B cell (primary cell): ENCODE results near the gene GLIS2. TPM values are rescaled to one million over a fixed set of nuclear protein-coding genes. Genes with fewer than 3 reads are reported as not detected.

Source experiments
- ATAC-seq: fragments of 200-7000 bp; cut with Tn5 transposase; one replicate; pipeline ENCODE4 v1.10.0; 2021; ENCODE audit warnings: low read depth, mild to moderate bottlenecking, moderate number of reproducible peaks, moderate library complexity
- CTCF ChIA-PET: fragments of 350-600 bp; sonication (Branson Sonifier 250); formaldehyde crosslinking; loops from one replicate; lab custom pipeline; 2021; ENCODE audit warnings: antibody characterized with exemption, inconsistent platforms; lab: Charles Lee
- POLR2A ChIA-PET: fragments of 350-600 bp; sonication (Branson Sonifier 250); formaldehyde crosslinking; loops from one replicate; lab custom pipeline; 2021; ENCODE audit warnings: antibody characterized with exemption; lab: Charles Lee
- DNase-seq: peaks from one replicate; pipeline ENCODE4 v3.0.0; 2013
- H2AFZ ChIP-seq: 2 replicates; pipeline ENCODE4 v1.6.1; 2012; ENCODE audit warnings: mild to moderate bottlenecking, low read depth, low read length; ENCODE audit not compliant: insufficient read depth, poor library complexity, severe bottlenecking
- H3K27ac ChIP-seq, 2 donors: 1 replicate in 1 of 2; 2 replicates in 1 of 2; pipeline ENCODE4 v1.5.1; 2012 to 2013; ENCODE audit warnings: low read length in 2 of 2, mild to moderate bottlenecking in 2 of 2, moderate library complexity in 1 of 2
- H3K27me3 ChIP-seq, 4 experiments: fragments of 200-600 bp in 1 of 4; sonication (generic) in 1 of 4; replicated peaks in 1 of 4; 1 replicate in 2 of 4; 2 replicates in 2 of 4; pipeline versions ENCODE4 v1.6.1 to v1.7.0; 2013 to 2016; ENCODE audit warnings: low read length in 3 of 4, mild to moderate bottlenecking in 2 of 4, mixed read lengths in 1 of 4, moderate library complexity in 1 of 4; ENCODE audit not compliant: insufficient read depth in 4 of 4, control insufficient read depth in 3 of 4; ENCODE audit errors: control extremely low read depth in 1 of 4
- H3K36me3 ChIP-seq, 2 experiments: replicated peaks in 1 of 2; 1 replicate in 1 of 2; 2 replicates in 1 of 2; pipeline versions ENCODE4 v1.6.1 to v1.7.1; 2013; ENCODE audit warnings: low read length in 1 of 2; ENCODE audit not compliant: insufficient read depth in 2 of 2, control insufficient read depth in 1 of 2; ENCODE audit errors: control extremely low read depth in 1 of 2, extremely low read depth in 1 of 2
- H3K4me1 ChIP-seq, 2 donors: fragments of 200-600 bp in 1 of 2; sonication (generic) in 1 of 2; 1 replicate in 1 of 2; 2 replicates in 1 of 2; pipeline versions ENCODE4 v1.5.1 to v1.6.1; 2013 to 2017; ENCODE audit warnings: low read length in 2 of 2; ENCODE audit not compliant: control insufficient read depth in 2 of 2, insufficient read depth in 2 of 2
- H3K4me2 ChIP-seq: replicated peaks from 2 replicates; pipeline ENCODE3; 2012; ENCODE audit warnings: mild to moderate bottlenecking, low read depth, low read length; ENCODE audit not compliant: poor library complexity, severe bottlenecking
- H3K4me3 ChIP-seq, 5 experiments: fragments of 200-600 bp in 1 of 5; sonication (generic) in 1 of 5; 1 replicate in 3 of 5; 2 replicates in 2 of 5; pipeline versions ENCODE4 v1.5.1 to v1.7.0; 2011 to 2016; ENCODE audit warnings: low read length in 4 of 5, mild to moderate bottlenecking in 4 of 5, low read depth in 2 of 5, control low read depth in 1 of 5, moderate library complexity in 1 of 5; ENCODE audit not compliant: insufficient read depth in 1 of 5; ENCODE audit errors: control extremely low read depth in 1 of 5, extremely low read depth in 1 of 5
- H3K79me2 ChIP-seq: fragments of 200-600 bp; sonication (generic); one replicate; pipeline ENCODE4 v1.6.0; 2016; ENCODE audit warnings: low read length; ENCODE audit not compliant: control insufficient read depth, insufficient read depth
- H3K9ac ChIP-seq: fragments of 200-600 bp; sonication (generic); 2 replicates; pipeline ENCODE4 v1.6.1; 2017; ENCODE audit warnings: mild to moderate bottlenecking, low read length, moderate library complexity
- H3K9me3 ChIP-seq, 3 donors: one replicate each; pipeline versions ENCODE4 v1.6.1 to v1.7.1; 2013; ENCODE audit warnings: low read length in 2 of 3; ENCODE audit not compliant: control insufficient read depth in 2 of 3, insufficient read depth in 1 of 3; ENCODE audit errors: control extremely low read depth in 1 of 3
- H4K20me1 ChIP-seq: 2 replicates; pipeline ENCODE4 v1.6.0; 2012; ENCODE audit warnings: mild to moderate bottlenecking, low read length; ENCODE audit not compliant: insufficient read depth, control insufficient read depth, poor library complexity, severe bottlenecking
- H3K27ac Mint-ChIP-seq: one replicate; pipeline ENCODE4 v1.8.0; 2021; ENCODE audit warnings: mixed read lengths
- H3K27me3 Mint-ChIP-seq: one replicate; pipeline ENCODE4 v1.8.0; 2021; ENCODE audit warnings: mixed read lengths
- H3K4me1 Mint-ChIP-seq: one replicate; pipeline ENCODE4 v1.8.0; 2021; ENCODE audit warnings: mixed read lengths
- H3K4me3 Mint-ChIP-seq: one replicate; pipeline ENCODE4 v1.8.0; 2021; ENCODE audit warnings: mixed read lengths
- H3K9me3 Mint-ChIP-seq: one replicate; pipeline ENCODE4 v1.8.0; 2022; ENCODE audit warnings: mixed read lengths; ENCODE audit not compliant: insufficient read depth
- CTCF ChIP-seq: fragments of 200-600 bp; IDR thresholded peaks from one replicate; pipeline ENCODE4 v1.8.0; 2022; ENCODE audit warnings: antibody characterized with exemption, mild to moderate bottlenecking
- EZH2 ChIP-seq: IDR thresholded peaks from 2 replicates; pipeline ENCODE4 v1.6.1; 2012; ENCODE audit warnings: borderline replicate concordance, low read depth, mild to moderate bottlenecking, moderate library complexity, low read length; ENCODE audit not compliant: insufficient read depth, poor library complexity, severe bottlenecking
- WGBS: methylation state at CpG from one replicate; pipeline ENCODE4 v1.1.5; 2013; ENCODE audit warnings: missing lambda C conversion rate; ENCODE audit not compliant: insufficient coverage; 5-methylcytosine and 5-hydroxymethylcytosine counted together
- intact Hi-C: fragments of 100-400 bp; cut with micrococcal nuclease; formaldehyde crosslinking; loops from one replicate; pipeline ENCODE4 v1.10.0; 2022
- polyA plus RNA-seq: library from polyadenylated mRNA; depleted of rRNA; stranded (reverse); fragments of >200 nt; gene quantifications from 2 replicates; pipeline ENCODE4 v1.2.3, GENCODE V29; 2012
- total RNA-seq, 2 donors: library from RNA; stranded (reverse); fragments of 120-200 nt in 1 of 2; gene quantifications; 1 replicate in 1 of 2; 2 replicates in 1 of 2; pipeline versions ENCODE4 v1.2.3 to v1.2.4, GENCODE V29; 2013 to 2022

The GLIS2 gene
- total and polyA plus RNA-seq, 2 donors (not counting 1 experiment from before 2014, with no cell fraction given): not detected

GRCh38 chr16:4306470-4307214 lies 9.2 kb upstream of the GLIS2 start:
- peaks cover 17% of the 10 kb centered on the region for H3K79me2 ChIP-seq
- no peaks in the 10 kb centered on the region for H3K27me3 Mint-ChIP-seq
- intact Hi-C loops: loop anchor here (1.0 to 5.0 kb wide), 7 partner anchors 33 to 386 kb away; partner anchors contain the start of genes CDIP1, CORO7, DNAJA3 and NUDT16L1
- no peaks in the 10 kb centered on the region for H3K36me3 ChIP-seq
- H3K4me3 ChIP-seq: peak overlapping the region; percentile 47 to 95 (median 72)
- H3K4me2 ChIP-seq: peak overlapping the region; percentile 90
- peaks cover 0 to 2% (median 0%) of the 10 kb centered on the region in 3 donors for H3K9me3 ChIP-seq
- ATAC-seq: no peak
- peak overlapping the region; percentile 96 for H3K4me3 Mint-ChIP-seq
- ChIA-PET POLR2A (interaction anchor here (0.6 to 1.1 kb wide), 2 partner anchors 31 to 35 kb away, joined by 3 read pairs; no protein-coding TSS in a partner anchor), CTCF (interaction anchor here (1.2 to 15.7 kb wide), 7 partner anchors 17 to 110 kb away, joined by 3 to 165 read pairs (median 5); partner anchors contain the start of genes CORO7 and TFAP4)
- no peaks in the 10 kb centered on the region for H3K27me3 ChIP-seq
- 36% methylated on average over 15 of the region's 16 CpGs for WGBS
- peaks cover 35% of the 10 kb centered on the region for H3K4me1 Mint-ChIP-seq
- DNase-seq: peak; percentile 57
- H3K9ac ChIP-seq: peak overlapping the region; percentile 79
- no peaks in the 10 kb centered on the region for H3K9me3 Mint-ChIP-seq
- H2AFZ ChIP-seq: peak overlapping the region; percentile 73
- H4K20me1 ChIP-seq: no peaks in the 10 kb centered on the region
- H3K4me1 ChIP-seq: peaks cover 14 to 38% of the 10 kb centered on the region in 2 donors
- H3K27ac ChIP-seq: peak overlapping the region; percentile 82 to 91
- H3K27ac Mint-ChIP-seq: peak overlapping the region; percentile 96
- TF ChIP-seq CTCF (no peak), EZH2 (no peak)
